GM18907 (cell line): ENCODE data around the gene ARHGAP1.

Source experiments
- ATAC-seq: cut with Tn5 transposase; IDR thresholded peaks from one replicate; pipeline ENCODE4 v1.9.1; 2021; ENCODE audit warnings: mild to moderate bottlenecking, moderate library complexity; ENCODE audit not compliant: unreplicated experiment

The ARHGAP1 gene

DNA sequence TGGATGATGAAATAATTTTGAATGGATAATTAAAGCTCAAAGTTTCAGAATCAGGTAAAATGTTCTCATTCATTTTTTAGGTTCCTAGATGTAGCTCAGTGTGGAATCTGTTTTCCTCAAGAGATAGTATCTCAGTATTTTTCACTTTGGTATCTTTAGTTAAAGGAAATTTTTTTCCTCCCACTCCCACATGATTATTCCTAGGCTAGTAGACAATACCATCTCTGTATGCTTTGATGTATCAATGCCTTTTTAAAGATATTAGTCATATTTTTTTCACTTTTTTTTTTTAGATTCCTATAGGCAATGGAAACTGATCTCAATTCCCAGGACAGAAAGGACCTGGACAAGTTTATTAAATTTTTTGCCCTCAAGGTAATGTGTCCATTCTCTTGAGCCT lies 56.4 kb downstream of the ARHGAP1 start:
- no peak for ATAC-seq

DNA sequence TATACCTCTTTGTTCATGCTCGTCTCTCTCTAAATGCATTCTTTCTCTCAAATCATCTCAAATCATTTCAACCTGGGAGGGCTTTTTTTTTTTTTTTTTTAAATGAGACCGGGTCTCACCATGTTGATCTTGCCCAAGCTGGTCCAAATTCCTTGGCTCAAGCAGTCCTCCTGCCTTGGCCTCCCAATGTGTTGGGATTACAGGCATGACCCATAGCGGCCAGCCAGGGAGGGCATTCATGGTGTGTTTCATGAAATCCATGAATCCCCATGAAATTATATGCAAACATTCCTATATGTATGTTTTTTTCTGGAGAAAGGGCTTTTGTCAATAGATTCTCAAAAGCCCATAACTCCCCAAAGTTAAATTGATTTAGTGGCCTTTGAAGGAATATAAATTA lies 56.9 kb downstream of the ARHGAP1 start:
- ATAC-seq: no peak

DNA sequence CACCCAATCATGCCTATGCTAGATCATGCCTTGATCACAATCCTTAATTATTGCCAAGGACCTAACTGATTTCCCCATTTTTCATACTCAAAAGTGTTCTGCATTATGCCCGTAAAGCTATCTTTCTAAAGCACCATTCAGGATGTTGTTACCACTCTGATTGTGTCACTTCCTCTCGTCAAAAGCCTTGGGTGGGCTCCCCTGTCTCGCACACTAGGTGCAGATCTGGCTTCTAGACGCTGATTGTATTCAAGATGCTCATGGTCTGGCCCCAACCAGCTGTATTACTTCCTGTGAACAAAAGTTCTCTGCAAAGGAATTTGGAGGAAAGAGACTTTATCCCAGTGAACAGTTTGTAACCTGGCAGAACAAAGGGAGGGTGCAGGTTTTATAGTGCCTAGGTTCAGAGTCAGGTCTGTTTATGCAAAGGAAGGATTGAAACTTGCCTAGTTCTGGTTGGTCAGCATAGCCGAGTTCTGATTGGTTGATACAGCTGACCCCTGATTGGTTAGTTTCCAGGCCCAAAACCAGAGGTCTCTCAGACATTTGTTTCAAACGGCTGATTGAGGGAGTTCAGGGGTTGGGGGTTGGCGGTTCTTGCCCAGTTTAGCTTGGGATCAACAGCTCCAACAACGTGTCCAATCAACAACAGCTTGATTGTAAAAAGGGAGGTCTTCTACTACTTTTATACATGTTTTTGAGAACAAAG lies 57.6 kb downstream of the ARHGAP1 start:
- ATAC-seq: no peak

- ATAC-seq: no peak
Measured at GRCh38 chr11:46641639-46642038, 58.8 kb downstream of the ARHGAP1 start.

GRCh38 chr11:46640036-46640788 lies 60.2 kb downstream of the ARHGAP1 start:
- no peak for ATAC-seq

GRCh38 chr11:46639197-46639839 lies 61.1 kb downstream of the ARHGAP1 start:
- ATAC-seq: no peak

GRCh38 chr11:46637546-46637945 lies 62.9 kb downstream of the ARHGAP1 start:
- no peak for ATAC-seq

- ATAC-seq: no peak
Measured at GRCh38 chr11:46635557-46636139, 64.8 kb downstream of the ARHGAP1 start.

DNA sequence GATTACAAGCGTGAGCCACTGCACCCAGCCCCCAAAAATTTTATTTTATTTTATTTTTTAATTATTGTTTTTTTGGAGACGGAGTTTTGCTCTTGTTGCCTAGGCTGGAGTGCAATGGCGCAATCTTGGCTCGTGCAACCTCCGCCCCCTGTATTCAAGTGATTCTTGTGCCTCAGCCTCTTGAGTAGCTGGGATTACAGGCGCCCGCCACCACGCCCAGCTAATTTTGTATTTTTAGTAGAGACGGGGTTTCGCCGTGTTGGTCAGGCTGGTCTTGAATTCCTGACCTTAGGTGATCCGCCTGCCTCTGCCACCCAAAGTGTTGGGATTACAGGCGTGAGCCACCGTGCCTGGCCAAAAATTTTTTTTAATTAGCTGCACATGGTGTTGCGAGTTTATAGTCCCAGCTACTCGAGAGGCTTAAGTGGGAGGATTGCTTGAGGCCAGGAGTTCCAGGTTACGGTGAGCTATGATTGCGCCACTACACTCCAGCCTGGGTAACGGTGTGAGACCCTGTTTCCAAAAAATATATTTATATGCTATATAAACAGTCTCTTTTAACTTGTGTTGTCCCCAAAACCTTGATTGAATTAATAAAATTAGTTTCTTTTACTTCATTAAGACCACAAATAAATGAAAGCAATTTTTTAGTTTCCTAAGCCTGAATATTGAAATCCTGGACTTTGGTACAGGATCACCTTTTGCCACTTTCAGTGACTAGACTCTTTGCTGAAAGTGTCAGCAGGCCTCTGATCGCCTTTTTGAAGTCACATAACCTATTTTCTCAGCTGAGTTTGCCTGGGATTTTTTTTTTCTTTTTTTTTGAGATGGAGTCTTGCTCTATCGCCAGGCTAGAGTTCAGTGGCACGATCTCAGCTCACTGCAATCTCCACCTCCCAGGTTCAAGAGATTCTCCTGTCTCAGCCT lies 66.9 kb downstream of the ARHGAP1 start:
- no peak for ATAC-seq

DNA sequence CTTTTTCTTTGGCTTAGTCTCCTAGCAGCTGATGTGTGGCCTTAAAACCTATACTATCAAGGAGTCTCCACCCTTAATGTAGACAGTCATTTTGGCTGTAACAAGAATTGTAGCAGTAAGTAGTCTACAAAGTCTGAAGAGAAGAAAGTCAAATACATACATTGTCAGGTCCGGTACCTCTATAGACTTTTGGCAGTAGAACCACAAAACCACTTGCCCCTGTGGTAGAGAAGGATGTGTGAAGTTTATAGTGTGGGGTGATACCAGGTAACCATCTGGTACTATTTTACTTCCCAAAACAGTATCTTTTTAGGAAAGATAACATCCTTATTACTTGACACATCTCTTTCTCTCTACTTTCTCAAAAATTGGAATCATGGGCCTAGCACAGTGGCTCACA lies 67.9 kb downstream of the ARHGAP1 start:
- no peak for ATAC-seq

GRCh38 chr11:46631676-46632075 lies 68.7 kb downstream of the ARHGAP1 start:
- ATAC-seq: no peak

DNA sequence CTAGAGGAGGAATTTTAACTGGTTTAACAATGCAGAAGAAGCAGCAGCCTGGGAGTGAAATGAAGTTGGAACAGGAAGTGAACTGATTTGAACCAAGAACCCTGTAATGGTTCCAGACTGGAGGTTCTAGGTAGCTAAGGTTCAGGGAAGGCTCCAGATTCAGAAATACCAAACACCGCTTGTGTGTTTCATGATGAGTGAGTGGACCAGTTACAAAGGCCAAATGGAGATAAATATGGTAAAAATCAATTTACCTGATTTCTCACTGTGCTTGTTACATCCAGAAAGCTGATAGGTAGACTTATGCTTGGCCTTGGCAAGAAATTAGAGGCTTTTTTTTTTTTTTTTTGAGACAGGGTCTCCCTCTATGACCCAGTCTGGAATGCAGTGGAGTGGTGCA lies 70.2 kb downstream of the ARHGAP1 start:
- ATAC-seq: no peak

DNA sequence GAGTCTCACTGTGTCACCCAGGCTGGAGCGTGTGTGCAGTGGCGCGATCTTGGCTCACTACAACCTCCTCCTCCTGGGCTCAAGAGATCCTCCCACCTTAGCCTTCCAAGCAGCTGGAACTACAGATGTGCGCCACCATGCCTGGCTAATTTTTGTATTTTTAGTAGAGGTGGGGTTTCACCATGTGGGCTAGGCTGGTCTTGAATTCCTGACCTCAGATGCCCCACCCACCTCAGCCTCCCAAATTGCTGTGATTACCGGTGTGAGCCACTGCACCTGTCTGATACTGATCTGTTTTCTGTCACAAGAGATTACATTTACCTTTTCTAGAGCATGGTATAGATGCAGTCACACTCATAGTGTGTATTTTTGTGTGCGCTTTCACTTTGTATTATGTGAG lies 71.5 kb downstream of the ARHGAP1 start:
- no peak for ATAC-seq
